ENCODE measurements around the gene XKR7. TPM values are rescaled to one million over a fixed set of nuclear protein-coding genes. Genes with fewer than 3 reads are reported as not detected.

The XKR7 gene
- total and polyA plus RNA-seq, 2 donors (not counting 1 experiment from before 2014, with no cell fraction given), result 0.05 to 0.12 TPM

DNA sequence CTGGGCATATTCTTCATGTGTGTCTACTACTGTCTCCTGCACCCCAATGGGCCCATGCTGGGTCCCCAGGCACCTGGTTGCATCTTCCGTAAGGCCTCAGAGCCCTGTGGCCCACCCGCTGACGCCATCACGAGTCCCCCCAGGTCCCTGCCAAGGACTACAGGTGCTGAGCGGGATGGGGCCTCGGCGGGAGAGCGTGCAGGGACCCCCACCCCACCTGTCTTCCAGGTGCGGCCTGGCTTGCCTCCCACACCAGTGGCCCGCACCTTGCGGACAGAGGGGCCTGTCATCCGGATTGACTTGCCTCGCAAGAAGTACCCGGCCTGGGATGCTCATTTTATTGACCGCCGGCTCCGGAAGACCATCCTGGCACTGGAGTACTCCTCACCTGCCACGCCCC is 29.0 kb downstream of the XKR7 start:
- no peak overlapping the region for H3K4me2 ChIP-seq (replicated peaks; ENCODE audit: low read depth, low read length, poor library complexity, severe bottlenecking)
- H3K27ac ChIP-seq (ENCODE audit: low read length in 2 of 2), result no peak overlapping the region
- ChIA-PET POLR2A (no interaction called here), CTCF (no interaction called here)
- Mint-ChIP-seq H3K4me3 (no peak overlapping the region), H3K4me1 (peaks cover 9% of the 10 kb centered on the region), H3K27me3 (peaks cover 47% of the 10 kb centered on the region), H3K27ac (no peak overlapping the region), H3K9me3 (ENCODE audit: insufficient read depth) (no peaks in the 10 kb centered on the region)
- TF ChIP-seq, protein P1, sequence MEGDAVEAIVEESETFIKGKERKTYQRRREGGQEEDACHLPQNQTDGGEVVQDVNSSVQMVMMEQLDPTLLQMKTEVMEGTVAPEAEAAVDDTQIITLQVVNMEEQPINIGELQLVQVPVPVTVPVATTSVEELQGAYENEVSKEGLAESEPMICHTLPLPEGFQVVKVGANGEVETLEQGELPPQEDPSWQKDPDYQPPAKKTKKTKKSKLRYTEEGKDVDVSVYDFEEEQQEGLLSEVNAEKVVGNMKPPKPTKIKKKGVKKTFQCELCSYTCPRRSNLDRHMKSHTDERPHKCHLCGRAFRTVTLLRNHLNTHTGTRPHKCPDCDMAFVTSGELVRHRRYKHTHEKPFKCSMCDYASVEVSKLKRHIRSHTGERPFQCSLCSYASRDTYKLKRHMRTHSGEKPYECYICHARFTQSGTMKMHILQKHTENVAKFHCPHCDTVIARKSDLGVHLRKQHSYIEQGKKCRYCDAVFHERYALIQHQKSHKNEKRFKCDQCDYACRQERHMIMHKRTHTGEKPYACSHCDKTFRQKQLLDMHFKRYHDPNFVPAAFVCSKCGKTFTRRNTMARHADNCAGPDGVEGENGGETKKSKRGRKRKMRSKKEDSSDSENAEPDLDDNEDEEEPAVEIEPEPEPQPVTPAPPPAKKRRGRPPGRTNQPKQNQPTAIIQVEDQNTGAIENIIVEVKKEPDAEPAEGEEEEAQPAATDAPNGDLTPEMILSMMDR (IDR thresholded peaks at IDR 0.05), result no peak
- TF ChIP-seq EZH2 (IDR thresholded peaks at IDR 0.05; ENCODE audit: borderline replicate concordance, insufficient read depth, low read depth, low read length, poor library complexity, severe bottlenecking), result no peak
- H3K9me3 ChIP-seq (ENCODE audit: control extremely low read depth in 1 of 3, control insufficient read depth in 2 of 3, insufficient read depth in 1 of 3, low read length in 2 of 3), result peaks cover 0 to 6% (median 0%) of the 10 kb centered on the region in 3 donors
- H3K4me3 ChIP-seq (ENCODE audit: control extremely low read depth in 1 of 5, extremely low read depth in 1 of 5, insufficient read depth in 1 of 5, low read depth in 2 of 5, low read length in 4 of 5), result no peak overlapping the region
- DNase-seq (no peak), ATAC-seq (ENCODE audit: low read depth) (no peak)
- peaks cover 5 to 12% of the 10 kb centered on the region in 2 donors for H3K4me1 ChIP-seq (ENCODE audit: control insufficient read depth in 2 of 2, insufficient read depth in 2 of 2, low read length in 2 of 2)
- intact Hi-C loops (cut with micrococcal nuclease), result no loop called here
- WGBS (ENCODE audit: insufficient coverage), result 95% methylated on average over 18 of the region's 18 CpGs
- H3K9ac ChIP-seq (ENCODE audit: low read length), result no peak overlapping the region
- no peaks in the 10 kb centered on the region for H3K79me2 ChIP-seq (ENCODE audit: control insufficient read depth, insufficient read depth, low read length)
- H2AFZ ChIP-seq (ENCODE audit: insufficient read depth, low read depth, low read length, poor library complexity, severe bottlenecking), result no peak overlapping the region
- H3K27me3 ChIP-seq (replicated peaks in 1 of 4; ENCODE audit: control extremely low read depth in 1 of 4, control insufficient read depth in 3 of 4, insufficient read depth in 4 of 4, low read length in 3 of 4), result peaks cover 0 to 20% (median 5%) of the 10 kb centered on the region in 4 experiments
- H4K20me1 ChIP-seq (ENCODE audit: control insufficient read depth, insufficient read depth, low read length, poor library complexity, severe bottlenecking), result no peaks in the 10 kb centered on the region
- no peaks in the 10 kb centered on the region for H3K36me3 ChIP-seq (replicated peaks in 1 of 2; ENCODE audit: control extremely low read depth in 1 of 2, control insufficient read depth in 1 of 2, extremely low read depth in 1 of 2, insufficient read depth in 2 of 2, low read length in 1 of 2)

DNA sequence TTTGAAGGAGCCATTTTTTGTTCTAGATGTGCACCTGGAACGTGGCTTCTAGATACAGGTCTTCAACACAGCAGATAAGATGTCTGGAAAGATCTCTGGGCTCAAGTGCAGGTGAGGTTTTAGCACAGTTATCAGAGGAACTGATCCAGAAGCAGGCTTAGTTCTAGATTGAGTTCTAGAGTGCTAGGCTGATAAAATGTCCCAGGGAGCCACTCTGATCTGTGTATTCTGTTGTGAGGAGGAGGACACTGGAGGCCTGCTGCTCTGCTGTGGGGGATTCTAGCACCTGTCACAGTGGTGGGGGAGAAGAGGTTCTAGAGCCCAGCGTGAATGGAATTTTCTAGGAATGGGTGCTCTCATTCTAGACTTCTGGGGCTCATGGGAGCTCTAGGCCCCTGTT is 30.3 kb downstream of the XKR7 start:
- H3K4me1 ChIP-seq (ENCODE audit: control insufficient read depth in 2 of 2, insufficient read depth in 2 of 2, low read length in 2 of 2), result peaks cover 5 to 12% of the 10 kb centered on the region in 2 donors
- H3K4me2 ChIP-seq (replicated peaks; ENCODE audit: low read depth, low read length, poor library complexity, severe bottlenecking), result no peak overlapping the region
- no peak for TF ChIP-seq EZH2 (IDR thresholded peaks at IDR 0.05; ENCODE audit: borderline replicate concordance, insufficient read depth, low read depth, low read length, poor library complexity, severe bottlenecking)
- TF ChIP-seq, protein P1 (IDR thresholded peaks at IDR 0.05), result no peak
- DNase-seq, result no peak
- CTCF ChIA-PET, result no interaction called here
- no peak overlapping the region for H3K9ac ChIP-seq (ENCODE audit: low read length)
- no peak overlapping the region for H3K4me3 ChIP-seq (ENCODE audit: control extremely low read depth in 1 of 5, extremely low read depth in 1 of 5, insufficient read depth in 1 of 5, low read depth in 2 of 5, low read length in 4 of 5)
- no peak for ATAC-seq (ENCODE audit: low read depth)
- no peaks in the 10 kb centered on the region for H4K20me1 ChIP-seq (ENCODE audit: control insufficient read depth, insufficient read depth, low read length, poor library complexity, severe bottlenecking)
- Mint-ChIP-seq H3K27me3 (peaks cover 39% of the 10 kb centered on the region), H3K9me3 (ENCODE audit: insufficient read depth) (no peaks in the 10 kb centered on the region), H3K4me3 (no peak overlapping the region), H3K4me1 (peaks cover 9% of the 10 kb centered on the region), H3K27ac (no peak overlapping the region)
- no peaks in the 10 kb centered on the region for H3K79me2 ChIP-seq (ENCODE audit: control insufficient read depth, insufficient read depth, low read length)
- H3K36me3 ChIP-seq (replicated peaks in 1 of 2; ENCODE audit: control extremely low read depth in 1 of 2, control insufficient read depth in 1 of 2, extremely low read depth in 1 of 2, insufficient read depth in 2 of 2, low read length in 1 of 2), result no peaks in the 10 kb centered on the region
- peaks cover 0 to 17% (median 4%) of the 10 kb centered on the region in 4 experiments for H3K27me3 ChIP-seq (replicated peaks in 1 of 4; ENCODE audit: control extremely low read depth in 1 of 4, control insufficient read depth in 3 of 4, insufficient read depth in 4 of 4, low read length in 3 of 4)
- H3K9me3 ChIP-seq (ENCODE audit: control extremely low read depth in 1 of 3, control insufficient read depth in 2 of 3, insufficient read depth in 1 of 3, low read length in 2 of 3), result peaks cover 0 to 6% (median 0%) of the 10 kb centered on the region in 3 donors
- no peak overlapping the region for H3K27ac ChIP-seq (ENCODE audit: low read length in 2 of 2)
- no peak overlapping the region for H2AFZ ChIP-seq (ENCODE audit: insufficient read depth, low read depth, low read length, poor library complexity, severe bottlenecking)
- WGBS (ENCODE audit: insufficient coverage), result 77% methylated on average over 2 of the region's 2 CpGs
- intact Hi-C loops (cut with micrococcal nuclease), result no loop called here
- POLR2A ChIA-PET, result no interaction called here

Measured in B cell (primary cell).